Heart right ventricle (tissue), 16 donors: ENCODE measurements around the gene S100A14. TPM values are rescaled to one million over a fixed set of nuclear protein-coding genes. Genes with fewer than 3 reads are reported as not detected.

Experiments
- ATAC-seq, 8 donors: fragments of 200-7000 bp; cut with Tn5 transposase; one replicate each; pipeline ENCODE4 v1.9.1; 2020; ENCODE audit warnings: mild to moderate bottlenecking in 8 of 8, moderate library complexity in 8 of 8, moderate number of reproducible peaks in 1 of 8
- DNase-seq, 2 donors: peaks; one replicate each; pipeline ENCODE4 v3.0.0-alpha.2; 2020
- H3K27ac ChIP-seq, 10 donors: fragments of 200-600 bp; sonication (generic) in 2 of 10; one replicate each; pipeline versions ENCODE4 v1.5.0 to v1.8.0; 2020 to 2022; ENCODE audit warnings: mild to moderate bottlenecking in 3 of 10
- H3K27me3 ChIP-seq, 7 donors: fragments of 200-600 bp; one replicate each; pipeline ENCODE4 v1.8.0; 2021 to 2022; ENCODE audit warnings: mild to moderate bottlenecking in 2 of 7
- H3K36me3 ChIP-seq, 9 donors: fragments of 200-600 bp; sonication (generic) in 1 of 9; one replicate each; pipeline versions ENCODE4 v1.5.0 to v1.8.0; 2020 to 2022; ENCODE audit warnings: mild to moderate bottlenecking in 2 of 9
- H3K4me1 ChIP-seq, 9 donors: fragments of 200-600 bp; sonication (generic) in 1 of 9; one replicate each; pipeline versions ENCODE4 v1.5.0 to v1.8.0; 2020 to 2022; ENCODE audit warnings: mild to moderate bottlenecking in 4 of 9
- H3K4me3 ChIP-seq, 10 donors: fragments of 200-600 bp; sonication (generic) in 2 of 10; one replicate each; pipeline versions ENCODE4 v1.5.0 to v1.8.0; 2020 to 2022; ENCODE audit warnings: mild to moderate bottlenecking in 7 of 10, moderate library complexity in 2 of 10
- H3K9me3 ChIP-seq, 11 donors: fragments of 200-600 bp in 10 of 11; sonication (generic) in 2 of 11; one replicate each; pipeline versions ENCODE4 v1.5.0 to v1.8.0; 2013 to 2022; ENCODE audit warnings: mild to moderate bottlenecking in 2 of 11, control low read depth in 1 of 11, moderate library complexity in 1 of 11
- CTCF ChIP-seq, 9 donors: fragments of 200-600 bp; sonication (generic) in 2 of 9; IDR thresholded peaks; one replicate each; pipeline versions ENCODE4 v1.5.0 to v1.8.0; 2021 to 2022; ENCODE audit warnings: antibody characterized with exemption in 9 of 9, mild to moderate bottlenecking in 5 of 9, moderate library complexity in 1 of 9
- WGBS, 2 donors: extraction: QIAGEN DNeasy Blood & Tissue Kit; methylation state at CpG; one replicate each; pipeline ENCODE4 v1.1.7; 2013; ENCODE audit warnings: inconsistent platforms in 1 of 2; 5-methylcytosine and 5-hydroxymethylcytosine counted together
- intact Hi-C, 10 donors: fragments of 100-400 bp; cut with DNase I; formaldehyde crosslinking; loops; one replicate each; pipeline versions ENCODE4 v1.11.1 to v1.14.2; 2022
- polyA plus RNA-seq, 2 donors: library from polyadenylated mRNA; stranded (reverse); fragments of 200-250 nt; gene quantifications; one replicate each; pipeline ENCODE4 v1.2.3, GENCODE V29; 2013
- total RNA-seq, 10 donors: library from RNA; stranded (reverse); fragmentation: NEBNext Ultra II Directional in 3 of 10; extraction: Animal tissue kit (Norgen Biotek cat#: 25700) in 3 of 10; gene quantifications; one replicate each; pipeline versions ENCODE4 v1.2.1 to v1.2.4, GENCODE V29; 2021 to 2023
- donor health status: Arrhythmogenic right ventricular cardiomyopathy.
- donor health status: ischemic (EF 13 %, LVEDD 7.1; RV severe dilation, severe dysfunction).
- donor health status: healthy with polysubstance abuse.
- donor health status: DM: no; HTN: yes; CAD: no.
- donor health status: DM: no; HTN: no; CAD: no.
- donor health status: ischemic (EF 25% LVEDD 6.9; RV normal size, moderate dysfunction).
- donor health status: ischemic (EF 25% LVEDD 5.7; RV mildly dilated, moderate dysfunction).
- donor health status: healthy.
- donor health status: DM: yes; HTN: yes; CAD: no.
- donor health status: Ischemic cardiomyopathy.
- donor health status: ischemic (EF 35%, LVEDD 5.7; RV mildly dilated, moderate dysfunction).
- donor health status: nonischemic (EF 11% LVEDD 7.7; RV severe dilation, severe dysfunction).
- donor health status: DM: yes; HTN: yes; CAD: no.
- donor health status: PGD.
- donor health status: ischemic (EF 29% LVEDD 5.4; RV normal size, mild dysfunction).
- donor health status: nonischemic (EF 23%, LVEDD 6.1; RV moderate dilation, normal function).

Gene S100A14
- total and polyA plus RNA-seq, 12 donors: 0.80 to 7.3 (median 4.1) TPM

GRCh38 chr1:153623101-153623500 is 7.0 kb upstream of the S100A14 start:
- Histone ChIP-seq H3K4me3 (no peak overlapping the region), H3K36me3 (peaks cover 0 to 72% (median 13%) of the 10 kb centered on the region in 9 donors), H3K27me3 (no peaks in the 10 kb centered on the region), H3K4me1 (peaks cover 19 to 49% (median 39%) of the 10 kb centered on the region in 9 donors), H3K9me3 (no peaks in the 10 kb centered on the region), H3K27ac (peak overlapping the region in 1 of 10 donors; percentile 11)
- no peak for TF ChIP-seq CTCF (IDR thresholded peaks at IDR 0.05)
- 82 to 86% methylated on average over 7 of the region's 7 CpGs for WGBS, 2 donors
- intact Hi-C loops: no loop called here
- DNase-seq: no peak
- peak in 1 of 8 donors; percentile 32 for ATAC-seq

- Histone ChIP-seq H3K27me3 (no peaks in the 10 kb centered on the region), H3K4me1 (peaks cover 5 to 27% (median 24%) of the 10 kb centered on the region in 9 donors), H3K36me3 (peaks cover 0 to 61% (median 13%) of the 10 kb centered on the region in 9 donors), H3K27ac (no peak overlapping the region), H3K9me3 (no peaks in the 10 kb centered on the region), H3K4me3 (no peak overlapping the region)
- no peak for TF ChIP-seq CTCF (IDR thresholded peaks at IDR 0.05)
- 97 to 99% methylated on average over 6 of the region's 6 CpGs for WGBS, 2 donors
- no peak for DNase-seq
- no peak for ATAC-seq
- intact Hi-C loops: loop anchor here in 8 of 10 donors (2.0 to 10.0 kb wide), 5 partner anchors 42 to 107 kb away; partner anchors contain the start of gene S100A6 (in 1 of the 8)
These were observed 3.0 kb upstream of the S100A14 start for GRCh38 chr1:153619171-153619570.

- H3K27ac ChIP-seq: peak overlapping the region in 6 of 10 donors; percentile 14 to 70 (median 59)
- intact Hi-C loops: loop anchor here in 8 of 10 donors (1.0 to 10.0 kb wide), 6 partner anchors 40 to 105 kb away; partner anchors contain the start of gene S100A6 (in 1 of the 8)
These were observed 1.5 kb upstream of the S100A14 start for GRCh38 chr1:153617663-153618062.

GRCh38 chr1:153616917-153617311 is 789 bp upstream of the S100A14 start:
- peak in 1 of 2 donors; percentile 51 for DNase-seq
- Histone ChIP-seq H3K27me3 (no peaks in the 10 kb centered on the region), H3K27ac (peak overlapping the region in 9 of 10 donors; percentile 26 to 70 (median 59)), H3K4me1 (peaks cover 5 to 30% (median 21%) of the 10 kb centered on the region in 9 donors), H3K4me3 (no peak overlapping the region), H3K36me3 (peaks cover 0 to 38% (median 13%) of the 10 kb centered on the region in 9 donors), H3K9me3 (no peaks in the 10 kb centered on the region)
- TF ChIP-seq CTCF (IDR thresholded peaks at IDR 0.05): no peak
- intact Hi-C loops: loop anchor here in 7 of 10 donors (1.0 to 10.0 kb wide), 6 partner anchors 40 to 105 kb away; partner anchors contain the start of gene S100A6 (in 1 of the 7)
- peak; percentile 13 to 63 (median 38) for ATAC-seq
- 74% methylated on average over 5 of the region's 5 CpGs for WGBS, 2 donors

More at GRCh38 chr1:153617663-153618062, 1.5 kb upstream of the S100A14 start:
- H3K9me3 ChIP-seq: no peaks in the 10 kb centered on the region
- ATAC-seq (peak in 7 of 8 donors; percentile 37 to 87 (median 71)), DNase-seq (peak; percentile 77 to 84)
- no peaks in the 10 kb centered on the region for H3K27me3 ChIP-seq
- H3K4me3 ChIP-seq: no peak overlapping the region
- peaks cover 0 to 46% (median 13%) of the 10 kb centered on the region in 9 donors for H3K36me3 ChIP-seq
- 54 to 55% methylated on average over 6 of the region's 6 CpGs for WGBS, 2 donors
- peak in 8 of 9 donors; percentile 40 to 92 (median 66) for TF ChIP-seq CTCF (IDR thresholded peaks at IDR 0.05)
- peaks cover 5 to 30% (median 21%) of the 10 kb centered on the region in 9 donors for H3K4me1 ChIP-seq
